Measurements from ENCODE around the gene PROX1. TPM values are rescaled to one million over a fixed set of nuclear protein-coding genes. Genes with fewer than 3 reads are reported as not detected.
"Not testable (repeated sequence)": the region's sequence is repeated elsewhere in the genome, so short reads cannot be mapped to it uniquely, and the experiment has no call there.

Gene PROX1
- total RNA-seq, 1 experiment from 2014 or later, result 19.9 TPM

GRCh38 chr1:214074477-214074876 lies 86.7 kb downstream of the PROX1 start:
- no peaks in the 10 kb centered on the region for H3K9me3 ChIP-seq (replicated peaks)
- peaks cover 17% of the 10 kb centered on the region for H3K4me1 ChIP-seq
- no peak overlapping the region for H3K4me3 ChIP-seq
- DNase-seq, result no peak
- no peaks in the 10 kb centered on the region for H3K36me3 ChIP-seq
- no peak overlapping the region for H3K27ac ChIP-seq
- no peaks in the 10 kb centered on the region for H3K27me3 ChIP-seq

- peak overlapping the region; percentile 52 for H3K4me3 ChIP-seq
- DNase-seq, result no peak
- H3K27ac ChIP-seq, result peak overlapping the region; percentile 76
- no peaks in the 10 kb centered on the region for H3K9me3 ChIP-seq (replicated peaks)
- H3K4me1 ChIP-seq, result peaks cover 17% of the 10 kb centered on the region
- no peaks in the 10 kb centered on the region for H3K27me3 ChIP-seq
- no peaks in the 10 kb centered on the region for H3K36me3 ChIP-seq
Observed at GRCh38 chr1:214075305-214075998, 87.7 kb downstream of the PROX1 start.

- peak overlapping the region; percentile 76 for H3K27ac ChIP-seq
- H3K9me3 ChIP-seq (replicated peaks), result no peaks in the 10 kb centered on the region
- H3K4me1 ChIP-seq, result peaks cover 17% of the 10 kb centered on the region
- peak; percentile 30 to 62 for DNase-seq
- no peaks in the 10 kb centered on the region for H3K27me3 ChIP-seq
- no peaks in the 10 kb centered on the region for H3K36me3 ChIP-seq
- H3K4me3 ChIP-seq, result peak overlapping the region; percentile 52
Observed at GRCh38 chr1:214075999-214076707, 88.4 kb downstream of the PROX1 start.

- peak overlapping the region; percentile 52 for H3K4me3 ChIP-seq
- no peaks in the 10 kb centered on the region for H3K27me3 ChIP-seq
Observed at GRCh38 chr1:214076708-214077065, 88.9 kb downstream of the PROX1 start.

GRCh38 chr1:214078950-214079349 lies 91.2 kb downstream of the PROX1 start:
- Histone ChIP-seq H3K36me3 (no peaks in the 10 kb centered on the region), H3K27me3 (no peaks in the 10 kb centered on the region), H3K9me3 (replicated peaks) (no peaks in the 10 kb centered on the region), H3K4me3 (no peak overlapping the region), H3K27ac (no peak overlapping the region), H3K4me1 (peaks cover 17% of the 10 kb centered on the region)
- no peak for DNase-seq

More at GRCh38 chr1:214076708-214077065, 88.9 kb downstream of the PROX1 start:
- no peaks in the 10 kb centered on the region for H3K36me3 ChIP-seq
- H3K27ac ChIP-seq, result peak overlapping the region; percentile 76
- peak; percentile 95 to 97 for DNase-seq
- peaks cover 17% of the 10 kb centered on the region for H3K4me1 ChIP-seq
- H3K9me3 ChIP-seq (replicated peaks), result no peaks in the 10 kb centered on the region

GRCh38 chr1:214085325-214085724 lies 97.6 kb downstream of the PROX1 start:
- no peaks in the 10 kb centered on the region for H3K36me3 ChIP-seq
- no peaks in the 10 kb centered on the region for H3K27me3 ChIP-seq
- no peaks in the 10 kb centered on the region for H3K9me3 ChIP-seq (replicated peaks)
- H3K4me1 ChIP-seq, result no peaks in the 10 kb centered on the region
- H3K27ac ChIP-seq, result no peak overlapping the region
- no peak overlapping the region for H3K4me3 ChIP-seq
- no peak for DNase-seq

GRCh38 chr1:214086945-214087344 lies 99.2 kb downstream of the PROX1 start:
- DNase-seq, result no peak
- Histone ChIP-seq H3K27me3 (no peaks in the 10 kb centered on the region), H3K36me3 (no peaks in the 10 kb centered on the region), H3K4me1 (no peaks in the 10 kb centered on the region), H3K27ac (no peak overlapping the region), H3K9me3 (replicated peaks) (no peaks in the 10 kb centered on the region), H3K4me3 (no peak overlapping the region)

GRCh38 chr1:214089003-214089402 lies 101.2 kb downstream of the PROX1 start:
- not testable (repeated sequence) for H3K4me3 ChIP-seq; H3K27ac ChIP-seq; H3K36me3 ChIP-seq; H3K4me1 ChIP-seq; H3K27me3 ChIP-seq; H3K9me3 ChIP-seq (replicated peaks); DNase-seq
